H9 (cell line): Measurements from ENCODE around the gene HOXA1. TPM values are rescaled to one million over a fixed set of nuclear protein-coding genes. Genes with fewer than 3 reads are reported as not detected.
"Not testable (repeated sequence)": the region's sequence is repeated elsewhere in the genome, so short reads cannot be mapped to it uniquely, and the experiment has no call there.

Experiments
- DNase-seq: peaks from one replicate; pipeline ENCODE4 v3.0.0-alpha.2; 2017
- H2AFZ ChIP-seq: one replicate; pipeline ENCODE4 v1.6.1; 2013; ENCODE audit warnings: mild to moderate bottlenecking, low read length, control low read depth, moderate library complexity
- H2AK5ac ChIP-seq: 2 replicates; pipeline ENCODE4 v1.6.1; 2013; ENCODE audit warnings: low read length, control low read depth, mixed read lengths; ENCODE audit not compliant: insufficient read length
- H2BK120ac ChIP-seq: one replicate; pipeline ENCODE4 v1.6.1; 2013; ENCODE audit warnings: low read depth, mild to moderate bottlenecking, low read length, control low read depth, inconsistent platforms; ENCODE audit not compliant: poor library complexity, severe bottlenecking
- H2BK12ac ChIP-seq: 2 replicates; pipeline ENCODE4 v1.6.1; 2013; ENCODE audit warnings: low read length, control low read depth, mixed read lengths, low read depth; ENCODE audit not compliant: insufficient read length
- H2BK15ac ChIP-seq: 2 replicates; pipeline ENCODE4 v1.6.1; 2013; ENCODE audit warnings: low read depth, low read length, control low read depth
- H2BK20ac ChIP-seq: one replicate; pipeline ENCODE4 v1.6.1; 2013; ENCODE audit warnings: low read depth, mild to moderate bottlenecking, low read length, control low read depth, inconsistent platforms; ENCODE audit not compliant: poor library complexity, severe bottlenecking
- H2BK5ac ChIP-seq: 2 replicates; pipeline ENCODE4 v1.6.1; 2013; ENCODE audit warnings: low read length, control low read depth, mixed read lengths; ENCODE audit not compliant: insufficient read length
- H3K14ac ChIP-seq: 2 replicates; pipeline ENCODE4 v1.6.1; 2013; ENCODE audit warnings: low read length, control low read depth; ENCODE audit not compliant: insufficient read depth
- H3K18ac ChIP-seq: 2 replicates; pipeline ENCODE4 v1.6.1; 2013; ENCODE audit warnings: low read depth, mild to moderate bottlenecking, mixed read lengths, low read length, control low read depth; ENCODE audit not compliant: insufficient read length
- H3K23ac ChIP-seq: 2 replicates; pipeline ENCODE4 v1.6.1; 2013; ENCODE audit warnings: low read length, control low read depth, mixed read lengths, low read depth; ENCODE audit not compliant: insufficient read length
- H3K23me2 ChIP-seq: 2 replicates; pipeline ENCODE4 v1.6.1; 2013; ENCODE audit warnings: low read depth, mild to moderate bottlenecking, mixed read lengths, low read length, control low read depth; ENCODE audit not compliant: insufficient read length, poor library complexity, severe bottlenecking
- H3K27ac ChIP-seq: 2 replicates; pipeline ENCODE4 v1.5.1; 2013; ENCODE audit warnings: low read length, control low read depth, mixed read lengths, low read depth; ENCODE audit not compliant: insufficient read length
- H3K27me3 ChIP-seq: 2 replicates; pipeline ENCODE4 v1.6.1; 2013; ENCODE audit warnings: low read length, control low read depth, inconsistent platforms; ENCODE audit not compliant: insufficient read depth
- H3K4ac ChIP-seq: 2 replicates; pipeline ENCODE4 v1.6.1; 2013; ENCODE audit warnings: low read depth, mild to moderate bottlenecking, control low read depth, inconsistent platforms, low read length, moderate library complexity
- H3K4me1 ChIP-seq: 2 replicates; pipeline ENCODE4 v1.6.1; 2013; ENCODE audit warnings: low read length, control low read depth, inconsistent platforms; ENCODE audit not compliant: insufficient read depth
- H3K4me2 ChIP-seq: 2 replicates; pipeline ENCODE4 v1.6.1; 2013; ENCODE audit warnings: low read length, control low read depth, mixed read lengths; ENCODE audit not compliant: insufficient read length, insufficient read depth
- H3K56ac ChIP-seq: 2 replicates; pipeline ENCODE4 v1.6.1; 2013; ENCODE audit warnings: low read depth, mild to moderate bottlenecking, mixed read lengths, low read length, control low read depth; ENCODE audit not compliant: insufficient read length
- H3K79me1 ChIP-seq: 2 replicates; pipeline ENCODE4 v1.6.1; 2013; ENCODE audit warnings: low read depth, mild to moderate bottlenecking, moderate library complexity, low read length, control low read depth, inconsistent platforms; ENCODE audit not compliant: insufficient read depth, poor library complexity, severe bottlenecking
- H3K79me2 ChIP-seq: 2 replicates; pipeline ENCODE4 v1.6.1; 2013; ENCODE audit warnings: low read length, control low read depth, inconsistent platforms; ENCODE audit not compliant: insufficient read depth
- H3K9ac ChIP-seq: 2 replicates; pipeline ENCODE4 v1.6.1; 2013; ENCODE audit warnings: low read length, control low read depth, mixed read lengths; ENCODE audit not compliant: insufficient read length; ENCODE audit errors: extremely low read depth
- H3K9me3 ChIP-seq: one replicate; pipeline ENCODE4 v1.6.1; 2013; ENCODE audit warnings: low read depth, low read length, inconsistent platforms; ENCODE audit not compliant: control insufficient read depth
- H3T11ph ChIP-seq: one replicate; pipeline ENCODE4 v1.6.1; 2013; ENCODE audit warnings: mild to moderate bottlenecking, low read length, control low read depth, inconsistent platforms
- H4K20me1 ChIP-seq: one replicate; pipeline ENCODE4 v1.6.1; 2013; ENCODE audit not compliant: control insufficient read depth, insufficient read length, insufficient read depth
- H4K5ac ChIP-seq: 2 replicates; pipeline ENCODE4 v1.6.1; 2013; ENCODE audit warnings: low read depth, mild to moderate bottlenecking, mixed read lengths, low read length, control low read depth; ENCODE audit not compliant: insufficient read length
- H4K8ac ChIP-seq: replicated peaks from 2 replicates; pipeline ENCODE4 v1.6.1; 2013; ENCODE audit warnings: low read length, control low read depth, mixed read lengths, low read depth; ENCODE audit not compliant: insufficient read length
- H4K91ac ChIP-seq: 2 replicates; pipeline ENCODE4 v1.6.1; 2013; ENCODE audit warnings: low read depth, mild to moderate bottlenecking, moderate library complexity, mixed read lengths, low read length, control low read depth; ENCODE audit not compliant: insufficient read length
- H3K27ac Mint-ChIP-seq, 3 experiments: 2 replicates in 2 of 3; 3 replicates in 1 of 3; pipeline ENCODE4 v1.8.0; 2020 to 2021; ENCODE audit warnings: mixed read lengths in 3 of 3, mild to moderate bottlenecking in 1 of 3, moderate library complexity in 1 of 3
- H3K27me3 Mint-ChIP-seq: 2 replicates; pipeline ENCODE4 v1.8.0; 2021; ENCODE audit warnings: low read depth, mild to moderate bottlenecking, moderate library complexity, mixed read lengths
- H3K36me3 Mint-ChIP-seq, 3 experiments: 2 replicates in 2 of 3; 3 replicates in 1 of 3; pipeline ENCODE4 v1.8.0; 2020 to 2021; ENCODE audit warnings: low read depth in 3 of 3, mixed read lengths in 3 of 3; ENCODE audit not compliant: insufficient read depth in 1 of 3
- H3K4me1 Mint-ChIP-seq, 2 experiments: 2 replicates each; pipeline ENCODE4 v1.8.0; 2020; ENCODE audit warnings: mixed read lengths in 2 of 2
- H3K4me3 Mint-ChIP-seq, 2 experiments: 2 replicates in 1 of 2; 3 replicates in 1 of 2; pipeline ENCODE4 v1.8.0; 2020 to 2021; ENCODE audit warnings: mild to moderate bottlenecking in 2 of 2, mixed read lengths in 2 of 2, moderate library complexity in 1 of 2
- H3K9me3 Mint-ChIP-seq, 2 experiments: 2 replicates in 1 of 2; 3 replicates in 1 of 2; pipeline ENCODE4 v1.8.0; 2020; ENCODE audit warnings: mild to moderate bottlenecking in 2 of 2, mixed read lengths in 2 of 2, moderate library complexity in 1 of 2
- WGBS: extraction: QIAGEN DNeasy Blood & Tissue Kit; methylation state at CpG from one replicate; pipeline ENCODE4 v1.1.7; 2013; ENCODE audit warnings: missing lambda C conversion rate, low lambda C conversion rate, mixed read lengths; ENCODE audit not compliant: insufficient read length; ENCODE audit errors: extremely low coverage; 5-methylcytosine and 5-hydroxymethylcytosine counted together
- total RNA-seq: library from RNA; stranded (reverse); gene quantifications from 2 replicates; pipeline ENCODE4 v1.2.1, GENCODE V29; 2021

Gene HOXA1
- total RNA-seq, 1 experiment from 2014 or later, result not detected

- H4K8ac ChIP-seq, H3K27me3 ChIP-seq, H2AK5ac ChIP-seq, H2BK120ac ChIP-seq, H4K5ac ChIP-seq, H3K56ac ChIP-seq, H4K20me1 ChIP-seq, H3K9ac ChIP-seq, H3K79me2 ChIP-seq, H3K23ac ChIP-seq, H3K27me3 Mint-ChIP-seq, H3K36me3 Mint-ChIP-seq, H2AFZ ChIP-seq, H2BK12ac ChIP-seq, H2BK5ac ChIP-seq, H3K4me3 Mint-ChIP-seq, H3K4me1 ChIP-seq, H2BK15ac ChIP-seq, H3K27ac Mint-ChIP-seq, H3K23me2 ChIP-seq, H3K27ac ChIP-seq, DNase-seq, H3K14ac ChIP-seq, H3K4me2 ChIP-seq, H3K9me3 ChIP-seq, H3T11ph ChIP-seq, H3K18ac ChIP-seq, H4K91ac ChIP-seq, H2BK20ac ChIP-seq, H3K79me1 ChIP-seq, H3K4ac ChIP-seq, H3K4me1 Mint-ChIP-seq: not testable (repeated sequence)
- WGBS, result no CpG with 5 or more reads among the region's 28 CpGs
- H3K9me3 Mint-ChIP-seq, result peaks cover 12 to 15% of the 10 kb centered on the region in 2 experiments
Observed at GRCh38 chr7:27045066-27045465, 50.7 kb downstream of the HOXA1 start.

Other genes with a start within 250 kb of the HOXA1 start
- 1.9 and 3.2 TPM in 2 replicates for gene SKAP2, start 231.4 kb downstream of the HOXA1 start, total RNA-seq
- gene HOXA2, start 6.7 kb upstream of the HOXA1 start, total RNA-seq, result not detected in 2 replicates
- not detected in 2 replicates for gene HOXA4, start 34.8 kb upstream of the HOXA1 start, total RNA-seq
- gene HOXA5, start 47.7 kb upstream of the HOXA1 start, total RNA-seq, result not detected in 2 replicates
- gene HOXA6, start 51.8 kb upstream of the HOXA1 start, total RNA-seq, result not detected in 2 replicates
- gene HOXA3, start 56.6 kb upstream of the HOXA1 start, total RNA-seq, result not detected in 2 replicates
- not detected in 2 replicates for gene HOXA7, start 60.7 kb upstream of the HOXA1 start, total RNA-seq
- not detected in 2 replicates for gene HOXA9, start 69.5 kb upstream of the HOXA1 start, total RNA-seq
- not detected in 2 replicates for gene HOXA10, start 78.3 kb upstream of the HOXA1 start, total RNA-seq
- not detected in 2 replicates for gene HOXA11, start 89.2 kb upstream of the HOXA1 start, total RNA-seq
- not detected in 2 replicates for gene HOXA13, start 104.1 kb upstream of the HOXA1 start, total RNA-seq
- gene EVX1, start 146.8 kb upstream of the HOXA1 start, total RNA-seq, result not detected in 2 replicates